NCI-H2171 treated with DMSO at 0.1 percent for 48 hours (cell line): ENCODE results near the gene IL36A.

Source experiments
- DNase-seq: peaks from one replicate; lab custom pipeline; 2025; lab: John Stamatoyannopoulos, UW

The IL36A gene

DNA sequence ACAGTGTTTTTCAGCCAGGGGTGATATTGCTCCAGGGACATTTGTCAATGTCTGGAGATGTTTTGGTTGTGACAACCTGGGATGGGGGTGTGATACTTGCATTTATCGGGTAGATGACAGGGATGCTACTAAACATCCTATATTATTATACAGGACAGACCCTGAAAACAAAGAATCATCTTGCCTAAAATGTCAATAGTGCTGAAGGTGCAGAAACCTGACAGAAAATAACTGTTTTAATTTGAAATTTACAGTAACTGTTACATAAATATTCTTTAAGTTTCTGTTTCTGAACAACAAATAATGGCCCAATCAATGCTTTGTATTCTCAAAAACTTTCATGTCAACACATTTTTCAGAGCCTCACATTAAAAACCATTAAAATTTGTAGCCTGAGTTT is 2.0 kb downstream of the IL36A start:
- DNase-seq, result no peak

DNA sequence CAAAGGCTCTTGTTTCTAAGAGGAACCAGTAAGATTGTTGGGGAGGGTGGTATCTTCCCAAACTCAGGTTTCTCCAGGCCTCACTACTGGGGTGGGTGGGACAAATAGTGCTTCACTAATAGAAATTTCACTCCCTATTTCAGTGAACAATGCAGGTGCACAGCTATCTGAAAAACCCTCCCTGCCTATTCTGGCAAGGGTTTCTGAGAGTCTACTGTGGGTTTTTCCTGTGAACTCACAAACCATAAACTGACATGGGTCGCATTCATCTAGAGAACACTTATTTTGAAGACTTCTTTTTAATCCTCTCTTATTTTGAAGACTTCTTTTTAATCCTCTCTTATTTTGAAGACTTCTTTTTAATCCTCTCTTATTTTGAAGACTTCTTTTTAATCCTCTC is 4.4 kb downstream of the IL36A start:
- no peak for DNase-seq

DNA sequence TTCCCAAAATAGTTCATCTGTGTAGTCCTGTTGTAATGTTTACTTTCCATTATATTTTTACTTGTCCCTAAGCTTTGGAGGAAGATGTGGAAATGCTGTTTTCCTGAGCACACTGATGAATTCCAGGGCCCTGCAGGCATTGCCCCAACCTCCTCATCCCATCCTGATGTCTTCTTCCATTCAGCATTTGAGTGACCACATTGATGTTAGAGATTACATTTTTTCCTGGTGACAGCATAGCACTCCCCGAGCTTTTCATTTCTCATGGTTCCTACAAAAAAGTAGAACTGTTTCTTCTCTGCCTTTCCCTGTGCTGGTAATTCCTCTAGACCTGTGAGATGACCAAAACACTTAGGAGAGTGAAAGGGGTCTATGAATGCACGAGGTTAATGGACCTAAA is 4.8 kb downstream of the IL36A start:
- DNase-seq, result no peak

DNA sequence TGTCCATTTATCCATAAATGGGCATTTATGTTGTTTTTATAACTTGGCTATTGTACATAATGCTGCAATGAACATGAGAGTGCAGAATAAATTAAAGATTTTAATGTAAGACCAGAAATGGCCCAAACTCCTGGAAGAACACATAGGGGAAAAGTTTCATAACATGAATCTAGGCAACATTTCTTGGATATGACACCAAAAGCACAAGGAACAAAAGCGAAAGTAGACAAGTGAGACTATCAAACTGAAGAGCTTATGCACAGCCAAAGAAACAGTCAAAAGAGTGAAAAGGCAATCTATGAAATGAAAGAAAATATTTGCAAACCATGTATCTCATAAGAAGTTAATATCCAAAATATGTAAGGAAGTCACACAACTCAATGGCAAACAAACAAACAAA is 5.8 kb downstream of the IL36A start:
- no peak for DNase-seq

DNA sequence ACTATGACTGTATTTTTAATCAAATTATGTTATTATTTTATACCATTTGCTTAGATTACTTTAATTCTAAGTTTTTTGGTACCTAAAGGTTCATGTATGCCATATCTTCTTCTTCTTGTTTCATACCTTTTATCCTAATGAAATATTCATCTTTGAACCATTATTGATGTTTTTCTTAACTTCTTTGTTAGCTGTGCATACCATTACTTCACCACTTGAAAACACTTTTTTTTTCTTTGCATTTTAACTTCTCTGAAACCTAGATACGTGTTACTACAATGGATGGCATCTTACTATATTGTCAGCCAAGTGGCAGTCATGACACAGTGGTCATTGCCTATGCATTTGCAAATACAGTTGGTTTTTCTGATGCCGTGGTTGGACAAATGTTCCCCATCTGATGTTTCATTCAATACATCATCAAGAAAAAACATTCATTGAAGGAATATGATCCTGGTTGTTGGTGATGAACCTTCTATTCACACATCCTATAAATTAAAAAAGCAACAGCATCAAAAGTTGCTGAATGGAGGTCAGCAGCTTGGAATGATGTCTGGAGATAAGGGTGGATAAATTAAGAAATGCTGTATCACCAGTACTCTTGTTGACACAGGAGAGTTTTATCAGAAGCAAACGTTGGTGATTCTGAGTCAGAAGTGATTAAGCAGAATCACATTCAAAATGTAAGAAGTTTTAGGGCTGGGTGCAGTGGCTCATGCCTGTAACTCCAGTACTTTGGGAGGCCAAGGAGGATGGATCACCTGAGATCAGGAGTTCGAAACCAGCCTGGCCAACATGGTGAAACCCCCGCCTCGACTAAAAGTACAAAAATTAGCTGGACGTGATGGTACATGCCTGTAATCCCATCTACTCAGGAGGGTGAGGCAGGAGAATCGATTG is 7.4 kb downstream of the IL36A start:
- DNase-seq, result no peak

DNA sequence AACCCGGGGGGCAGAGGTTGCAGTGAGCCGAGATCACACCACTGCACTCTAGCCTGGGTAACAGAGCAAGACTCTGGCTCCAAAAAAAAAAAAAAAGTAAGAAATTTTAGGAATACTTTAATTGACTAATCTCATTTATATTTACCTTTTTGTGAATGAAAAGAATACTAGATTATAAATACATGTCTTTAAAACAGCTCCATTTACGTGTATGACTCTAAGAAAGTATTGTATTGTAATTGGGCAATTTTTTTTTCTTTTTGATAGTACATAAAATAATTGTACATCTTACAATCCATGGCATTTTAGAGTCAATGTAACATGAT is 8.0 kb downstream of the IL36A start:
- no peak for DNase-seq

DNA sequence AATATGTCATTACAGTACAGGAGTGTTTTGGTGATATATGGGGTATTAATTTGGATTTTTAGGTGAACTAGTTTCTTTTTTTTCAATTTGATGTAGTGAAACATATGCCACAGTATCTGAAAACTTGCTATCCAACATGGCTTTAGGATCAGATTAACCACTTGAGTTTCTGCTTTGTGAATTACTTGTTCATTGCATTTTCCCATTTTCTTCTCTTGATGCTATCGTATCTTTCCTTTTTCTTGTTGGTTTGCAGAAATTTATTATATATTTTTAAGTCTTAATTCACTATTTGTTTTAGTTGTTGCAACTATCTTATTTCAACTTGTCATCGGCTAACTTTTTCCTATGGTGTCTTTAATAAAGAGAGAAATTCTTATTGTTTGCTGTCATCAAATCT is 8.8 kb downstream of the IL36A start:
- no peak for DNase-seq

DNA sequence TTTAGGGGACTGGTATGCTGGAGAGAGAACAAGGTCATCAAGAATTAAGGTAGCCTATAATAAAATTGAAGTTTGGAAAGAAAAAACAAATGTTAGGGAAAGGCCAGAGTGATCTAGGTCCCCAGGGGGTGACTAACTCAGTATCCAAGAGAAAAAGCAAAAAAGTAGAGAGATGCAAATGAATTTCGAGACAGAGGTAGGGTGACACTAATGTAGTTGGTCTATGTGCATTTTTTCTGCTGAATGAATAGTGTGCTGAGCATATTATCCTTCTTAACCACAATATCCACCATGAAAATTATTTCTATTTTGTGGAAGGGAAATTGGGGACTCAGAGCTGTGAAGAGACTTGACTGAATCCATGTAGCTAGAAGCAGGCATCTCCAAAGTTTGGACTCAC is 9.8 kb downstream of the IL36A start:
- DNase-seq, result no peak

DNA sequence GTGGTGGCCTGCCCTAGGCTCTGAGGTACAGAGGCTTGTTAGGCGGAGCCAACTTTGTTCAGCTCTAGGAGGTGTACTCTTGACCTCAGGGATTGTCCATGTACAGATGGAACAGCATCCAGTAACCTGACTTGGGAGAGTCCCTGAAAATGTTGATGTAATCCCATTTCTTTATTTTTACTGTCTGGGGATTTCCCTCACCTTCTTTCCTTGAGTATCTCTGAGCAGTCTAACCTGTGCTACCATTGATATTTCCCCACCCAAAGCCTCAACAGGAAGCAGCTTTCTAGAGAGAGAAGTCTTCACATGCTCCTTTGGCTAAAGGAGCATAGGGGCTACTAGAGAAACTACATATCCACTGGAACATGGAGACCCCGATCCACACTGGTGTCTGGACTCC is 10.4 kb downstream of the IL36A start:
- DNase-seq, result no peak

DNA sequence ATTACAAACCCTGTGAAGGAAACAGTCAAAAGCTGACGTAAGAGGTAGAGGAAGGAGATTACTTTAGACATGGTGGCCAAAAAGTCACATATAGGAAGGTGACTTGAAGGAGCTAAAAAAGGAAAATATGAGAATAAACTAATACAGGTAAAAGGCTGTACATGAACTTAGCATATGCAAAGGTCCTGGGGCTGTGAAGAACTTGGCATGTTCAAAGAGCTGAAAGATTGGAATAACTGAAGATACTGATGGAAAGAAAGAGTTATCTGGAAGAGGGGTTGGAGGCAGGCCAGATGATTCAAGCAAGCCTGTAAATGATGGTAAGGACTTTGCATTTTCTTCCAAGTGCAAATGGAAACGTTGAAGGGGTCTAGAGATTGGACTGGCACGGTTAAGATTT is 13.2 kb downstream of the IL36A start:
- DNase-seq, result no peak

DNA sequence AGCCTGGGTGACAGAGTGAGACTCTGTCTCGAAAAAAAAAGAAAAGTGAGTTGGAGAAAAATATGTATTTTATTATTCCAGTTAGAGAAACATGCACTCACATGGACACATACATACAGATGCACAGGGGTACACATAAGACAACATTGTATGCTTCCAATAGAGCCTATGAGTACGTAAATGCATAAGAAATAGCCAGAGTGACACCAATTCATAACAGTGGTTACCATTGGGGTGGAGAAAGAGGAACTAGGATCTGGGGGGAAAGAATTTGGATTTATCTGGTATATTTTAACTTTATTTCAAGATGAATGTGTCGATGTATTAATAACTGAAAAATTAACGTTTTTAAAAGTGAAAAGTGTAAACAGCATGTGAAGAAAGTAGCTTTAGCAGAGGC is 16.1 kb downstream of the IL36A start:
- no peak for DNase-seq

DNA sequence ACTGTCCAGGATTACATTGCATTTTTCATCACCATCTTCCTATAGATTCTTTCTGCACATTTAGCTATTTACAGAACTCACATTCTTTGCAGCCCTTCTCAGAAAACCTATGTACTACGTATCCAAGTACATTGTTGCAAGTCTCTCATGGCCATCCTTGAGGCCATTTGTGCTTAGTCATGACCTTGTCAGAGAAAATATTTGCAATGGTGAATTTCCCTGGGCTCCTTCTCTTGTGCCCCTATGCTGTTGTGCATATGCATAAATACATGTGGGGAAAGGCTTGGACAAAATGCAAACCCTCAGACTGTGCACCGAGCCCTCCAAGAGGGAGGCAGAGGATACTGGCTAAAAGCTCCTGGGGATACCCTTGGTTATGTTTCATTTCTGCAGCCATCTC is 19.5 kb downstream of the IL36A start:
- no peak for DNase-seq

DNA sequence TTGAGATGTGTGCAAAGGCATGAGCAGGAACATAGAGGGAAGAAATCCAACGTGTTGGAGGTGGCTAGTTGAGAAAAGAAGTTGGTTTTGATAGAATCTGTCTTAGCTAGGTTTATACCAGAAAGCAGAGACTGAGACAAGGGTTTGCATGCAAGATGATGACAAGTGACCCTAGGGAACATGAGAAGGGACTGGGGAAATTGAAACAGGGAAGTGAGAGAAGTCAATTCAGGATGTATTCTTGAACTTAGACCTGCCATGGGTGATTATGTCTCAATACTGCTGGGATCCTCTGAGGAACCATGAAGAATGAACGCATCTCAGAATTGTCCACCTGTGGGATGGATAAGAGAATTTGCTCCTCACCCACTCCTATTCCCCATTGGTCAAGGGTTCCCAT is 20.5 kb downstream of the IL36A start:
- DNase-seq, result no peak

DNA sequence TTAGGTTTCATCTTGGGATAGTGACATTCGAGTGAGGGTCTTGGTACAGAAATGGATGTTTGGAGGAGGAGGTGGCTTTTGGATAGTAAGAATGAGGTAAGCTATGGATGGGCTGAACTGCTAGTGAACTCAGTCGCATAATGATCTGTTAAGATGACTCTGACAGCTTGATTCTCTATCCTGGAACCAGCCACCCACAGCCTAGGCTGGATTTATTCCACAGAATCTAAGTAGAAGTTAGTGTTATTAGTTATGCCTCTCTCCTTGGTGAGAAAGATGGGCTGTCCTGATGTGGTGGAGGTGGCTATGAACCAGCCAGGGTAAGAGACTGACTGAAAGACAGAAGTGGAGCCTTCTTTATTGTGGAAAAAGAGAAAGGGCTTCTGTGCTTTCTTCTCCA is 22.4 kb downstream of the IL36A start:
- DNase-seq, result no peak

DNA sequence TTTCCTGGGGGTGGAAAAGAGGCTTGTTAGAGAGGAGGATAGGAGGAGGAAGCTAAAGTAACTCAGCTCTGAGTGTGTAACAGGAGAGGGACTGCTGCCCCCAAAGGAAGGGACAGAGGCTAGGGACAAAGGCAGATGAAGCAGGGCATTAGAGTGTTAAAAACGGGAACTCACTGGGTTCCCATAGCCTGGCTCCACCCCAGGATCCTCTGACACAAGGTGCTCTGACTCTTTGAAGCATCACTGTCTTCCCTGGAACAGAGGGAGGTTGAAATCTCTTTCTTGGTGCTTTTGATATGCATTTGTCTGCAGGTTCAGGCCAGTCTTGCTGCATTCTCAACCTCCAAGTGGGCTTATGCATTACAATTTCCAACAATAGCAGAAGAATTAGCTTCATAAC is 22.9 kb downstream of the IL36A start:
- no peak for DNase-seq

DNA sequence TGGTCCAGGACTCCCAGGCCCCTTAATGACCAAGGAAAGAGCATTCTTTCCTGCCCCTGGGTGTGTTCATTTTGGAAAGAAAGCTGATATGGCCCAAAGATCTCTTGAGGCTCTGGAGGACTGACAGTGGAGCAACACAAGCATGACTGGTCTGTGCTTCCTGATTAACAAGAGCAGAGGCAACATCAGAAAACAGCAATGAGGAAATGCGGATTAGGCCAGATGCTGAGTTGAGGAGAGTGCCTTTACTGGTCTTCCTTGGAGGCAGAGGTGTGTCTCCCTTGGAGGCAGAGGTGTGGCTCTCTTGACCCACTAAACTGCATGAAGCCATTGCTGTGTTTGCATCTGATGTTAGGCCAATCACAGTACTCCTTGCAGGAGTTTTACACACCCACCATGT is 27.5 kb downstream of the IL36A start:
- no peak for DNase-seq

DNA sequence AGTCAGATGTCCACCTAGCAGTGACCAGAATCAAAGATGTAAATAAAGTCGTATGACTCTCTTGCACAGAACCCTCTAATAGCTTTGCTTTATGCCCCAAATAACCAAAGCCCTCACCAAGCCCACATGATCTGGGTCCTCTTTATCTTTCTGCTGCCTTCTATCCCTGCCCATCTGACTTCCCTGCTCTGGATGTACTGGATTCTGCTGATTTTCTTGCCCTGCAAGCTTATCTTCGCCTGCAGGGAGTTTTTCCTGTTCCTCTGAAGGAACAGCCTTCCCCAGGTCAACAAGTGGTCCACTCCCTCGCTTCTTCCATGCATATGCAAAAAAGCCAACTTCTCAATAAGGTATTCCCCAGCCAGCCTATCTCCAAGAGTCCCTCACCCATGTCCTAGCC is 28.8 kb downstream of the IL36A start:
- no peak for DNase-seq

DNA sequence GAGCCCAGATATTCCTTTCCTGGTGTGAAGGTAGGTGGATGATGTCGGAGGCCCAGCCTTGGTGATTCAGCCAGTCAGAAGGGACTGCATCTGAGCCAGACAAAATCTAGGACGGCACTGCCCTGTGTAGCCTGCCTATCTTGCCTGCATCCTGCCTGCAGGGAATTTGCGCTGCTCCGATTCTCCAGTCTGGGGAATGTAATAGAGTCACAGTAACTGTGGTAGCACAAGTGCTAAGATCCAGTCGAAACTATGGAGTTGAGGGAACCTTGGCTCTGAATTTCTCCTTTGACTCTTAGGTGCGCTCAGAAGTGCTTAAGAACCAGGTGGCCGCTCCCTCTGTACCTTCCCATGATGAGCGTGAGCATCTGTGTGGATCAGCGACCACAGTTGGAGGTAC is 31.5 kb downstream of the IL36A start:
- no peak for DNase-seq

DNA sequence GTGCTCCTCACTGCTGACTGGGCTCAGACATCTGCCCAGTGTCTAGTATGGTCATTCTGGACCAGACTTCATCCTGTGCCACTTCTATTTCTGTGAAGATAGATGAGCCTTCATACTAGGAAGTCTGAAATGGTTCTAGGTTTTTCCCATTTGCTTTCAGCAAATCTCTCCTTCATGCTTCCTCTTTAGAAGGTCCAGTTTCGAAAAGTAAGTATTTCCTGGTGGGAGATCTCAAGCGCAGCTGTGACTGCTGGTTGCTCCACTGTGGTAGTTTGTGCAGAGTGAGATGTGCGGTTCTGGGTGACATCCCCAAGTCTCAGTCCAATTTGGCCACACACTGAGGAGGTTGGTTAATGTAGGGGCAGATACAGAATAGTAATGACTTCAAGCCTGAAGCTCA is 33.0 kb downstream of the IL36A start:
- DNase-seq, result no peak

DNA sequence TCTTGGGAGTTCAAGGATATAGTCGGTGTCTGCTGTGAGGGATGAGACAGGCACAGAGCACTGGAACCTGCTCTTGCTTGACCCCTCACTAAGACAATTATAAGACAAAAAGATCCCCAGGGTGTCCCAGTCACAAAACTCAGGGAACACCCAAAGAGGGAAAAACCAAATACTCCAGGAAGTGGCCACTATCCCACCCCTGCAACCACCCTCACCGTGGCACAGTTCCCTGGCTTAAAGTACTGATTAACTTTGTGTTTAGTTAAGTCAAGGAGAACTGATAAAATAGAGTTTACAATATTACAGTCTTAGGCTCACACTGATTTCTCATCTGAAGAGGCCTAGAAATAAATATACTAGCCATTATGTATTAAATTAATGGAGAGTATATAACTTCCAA is 33.9 kb downstream of the IL36A start:
- DNase-seq, result no peak

DNA sequence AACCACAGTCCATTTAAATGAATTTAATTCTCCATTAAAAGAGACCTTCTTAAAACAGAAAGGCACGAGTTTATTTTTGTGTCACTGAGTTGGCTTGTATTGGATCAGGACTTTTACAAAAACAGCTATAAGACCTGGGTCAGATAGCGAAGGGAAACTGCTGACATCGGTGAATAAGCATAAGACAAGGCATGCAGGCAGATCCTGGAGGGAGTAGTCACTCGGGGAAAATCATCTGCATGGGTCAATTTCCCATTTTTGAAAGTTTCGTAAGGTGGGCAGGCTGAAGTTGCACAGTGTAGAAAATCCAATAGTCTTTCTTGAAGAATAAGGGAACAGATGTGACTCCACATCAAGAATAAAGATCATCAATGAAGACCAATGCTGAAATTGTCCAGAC is 34.5 kb downstream of the IL36A start:
- no peak for DNase-seq

DNA sequence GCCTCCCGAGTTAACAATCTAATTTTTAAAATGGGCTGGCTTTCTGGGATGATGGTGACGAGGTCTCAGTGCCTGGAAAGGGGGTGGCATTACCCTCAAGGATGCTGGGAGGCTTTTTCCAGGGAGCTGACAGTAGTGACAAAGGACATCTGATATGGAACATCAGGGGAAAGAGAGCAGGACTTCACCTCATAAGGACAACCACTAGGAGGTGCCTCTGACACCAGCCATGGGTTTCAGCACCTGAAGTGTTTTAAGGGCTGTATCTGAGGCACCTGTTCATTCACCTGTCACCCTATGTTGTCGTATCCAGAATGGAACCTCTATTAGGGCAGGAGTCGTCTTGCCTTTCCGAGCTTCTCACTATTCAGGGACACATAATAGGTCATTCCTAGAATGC is 36.6 kb downstream of the IL36A start:
- peak; percentile 2 for DNase-seq

DNA sequence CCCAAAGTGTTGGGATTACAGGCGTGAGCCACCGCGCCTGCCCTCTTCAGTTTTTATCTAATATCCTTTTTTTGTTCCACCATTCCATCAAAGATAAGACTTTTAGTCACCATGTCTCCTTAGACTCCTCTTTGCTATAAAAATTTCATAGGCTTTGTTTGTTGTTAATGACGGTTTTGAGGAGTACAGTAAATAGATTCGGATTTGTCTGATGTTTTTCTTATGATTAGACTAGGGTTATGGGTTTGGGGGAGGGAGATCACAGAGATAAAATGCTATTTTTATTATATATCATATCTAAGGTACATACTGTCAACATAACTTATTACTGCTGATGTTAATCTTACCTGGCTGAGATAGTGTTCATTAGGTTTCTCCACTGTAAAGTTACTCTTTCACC is 41.2 kb downstream of the IL36A start:
- no peak for DNase-seq
